Esophagus squamous epithelium (tissue), 5 donors: Measurements from ENCODE around the gene MT1F. TPM values are rescaled to one million over a fixed set of nuclear protein-coding genes. Genes with fewer than 3 reads are reported as not detected.

Experiments
- DNase-seq: peaks from one replicate; lab custom pipeline; 2025; lab: John Stamatoyannopoulos, UW
- H3K27ac ChIP-seq, 4 donors: fragments of 200-600 bp; sonication (generic); one replicate each; pipeline ENCODE4 v1.5.1; 2016 to 2019; ENCODE audit warnings: mild to moderate bottlenecking in 1 of 4
- H3K27me3 ChIP-seq, 4 donors: fragments of 200-600 bp; sonication (generic); 1 replicate in 3 of 4; 2 replicates in 1 of 4; pipeline versions ENCODE4 v1.5.1 to v1.6.0; 2017 to 2021; ENCODE audit warnings: antibody characterized with exemption in 1 of 4
- H3K36me3 ChIP-seq, 3 donors: fragments of 200-600 bp; sonication (generic); one replicate each; pipeline ENCODE4 v1.5.1; 2016 to 2019
- H3K4me1 ChIP-seq, 3 donors: fragments of 200-600 bp; sonication (generic); one replicate each; pipeline ENCODE4 v1.5.1; 2017 to 2019
- H3K4me3 ChIP-seq, 4 donors: fragments of 200-600 bp; sonication (generic); 1 replicate in 3 of 4; 2 replicates in 1 of 4; pipeline ENCODE4 v1.5.1; 2016 to 2019; ENCODE audit warnings: mild to moderate bottlenecking in 2 of 4, moderate library complexity in 1 of 4
- H3K9me3 ChIP-seq, 3 donors: fragments of 200-600 bp; sonication (generic); one replicate each; pipeline ENCODE4 v1.5.1; 2016 to 2019
- POLR2A ChIP-seq, 4 donors: fragments of 450-650 bp; IDR thresholded peaks; one replicate each; pipeline ENCODE4 v1.6.1; 2017; ENCODE audit warnings: antibody characterized with exemption in 4 of 4, mild to moderate bottlenecking in 4 of 4, moderate library complexity in 3 of 4
- WGBS, 2 donors: methylation state at CpG; one replicate each; pipeline ENCODE4 v1.1.5; 2018; 5-methylcytosine and 5-hydroxymethylcytosine counted together
- intact Hi-C: fragments of 100-400 bp; cut with DNase I; formaldehyde crosslinking; loops from one replicate; pipeline ENCODE4 v1.15.0; 2022
- total RNA-seq, 4 donors: library from RNA; depleted of rRNA; stranded (reverse); fragments of >200 nt; gene quantifications; one replicate each; pipeline ENCODE4 v1.1.0, GENCODE V29; 2016
- TF ChIP-seq, protein P1 (sequence below), 6 experiments: fragments of 450-650 bp in 4 of 6; fragments of 200-600 bp in 2 of 6; sonication (generic) in 2 of 6; IDR thresholded peaks; one replicate each; pipeline ENCODE4 v1.5.1; 2016 to 2019; ENCODE audit warnings: antibody characterized with exemption in 6 of 6, mild to moderate bottlenecking in 4 of 6, moderate library complexity in 4 of 6
- donor health status: DM: yes; HTN: yes; CAD: no.

Gene MT1F
- total RNA-seq, 4 donors from 2014 or later: 2.8 to 4.2 (median 2.9) TPM; not detected in 1

DNA sequence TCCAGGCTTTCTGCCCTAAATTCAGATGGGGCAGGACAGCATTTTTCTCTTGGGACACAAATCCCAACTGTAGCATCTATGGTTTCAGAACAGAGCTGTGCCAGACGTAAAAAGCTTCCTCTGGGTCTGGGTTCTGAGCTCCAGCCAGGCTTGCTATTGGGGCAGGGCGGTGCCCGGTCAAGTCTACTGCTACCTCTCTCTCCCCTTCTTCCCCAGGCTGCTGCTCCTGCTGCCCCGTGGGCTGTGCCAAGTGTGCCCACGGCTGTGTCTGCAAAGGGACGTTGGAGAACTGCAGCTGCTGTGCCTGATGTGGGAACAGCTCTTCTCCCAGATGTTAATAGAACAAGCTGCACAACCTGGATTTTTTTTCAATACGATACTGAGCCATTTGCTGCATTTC lies 24.2 kb upstream of the MT1F start:
- Histone ChIP-seq H3K27me3 (peaks cover 0 to 73% (median 8%) of the 10 kb centered on the region in 4 donors), H3K36me3 (no peaks in the 10 kb centered on the region), H3K4me1 (peaks cover 16 to 57% (median 22%) of the 10 kb centered on the region in 3 donors), H3K4me3 (peak overlapping the region in 3 of 4 donors; percentile 51 to 71 (median 55)), H3K27ac (peak overlapping the region in 3 of 4 donors; percentile 13 to 87 (median 76)), H3K9me3 (no peaks in the 10 kb centered on the region)
- intact Hi-C loops: no loop called here
- TF ChIP-seq, protein P1, sequence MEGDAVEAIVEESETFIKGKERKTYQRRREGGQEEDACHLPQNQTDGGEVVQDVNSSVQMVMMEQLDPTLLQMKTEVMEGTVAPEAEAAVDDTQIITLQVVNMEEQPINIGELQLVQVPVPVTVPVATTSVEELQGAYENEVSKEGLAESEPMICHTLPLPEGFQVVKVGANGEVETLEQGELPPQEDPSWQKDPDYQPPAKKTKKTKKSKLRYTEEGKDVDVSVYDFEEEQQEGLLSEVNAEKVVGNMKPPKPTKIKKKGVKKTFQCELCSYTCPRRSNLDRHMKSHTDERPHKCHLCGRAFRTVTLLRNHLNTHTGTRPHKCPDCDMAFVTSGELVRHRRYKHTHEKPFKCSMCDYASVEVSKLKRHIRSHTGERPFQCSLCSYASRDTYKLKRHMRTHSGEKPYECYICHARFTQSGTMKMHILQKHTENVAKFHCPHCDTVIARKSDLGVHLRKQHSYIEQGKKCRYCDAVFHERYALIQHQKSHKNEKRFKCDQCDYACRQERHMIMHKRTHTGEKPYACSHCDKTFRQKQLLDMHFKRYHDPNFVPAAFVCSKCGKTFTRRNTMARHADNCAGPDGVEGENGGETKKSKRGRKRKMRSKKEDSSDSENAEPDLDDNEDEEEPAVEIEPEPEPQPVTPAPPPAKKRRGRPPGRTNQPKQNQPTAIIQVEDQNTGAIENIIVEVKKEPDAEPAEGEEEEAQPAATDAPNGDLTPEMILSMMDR (IDR thresholded peaks at IDR 0.05): no peak
- 59 to 74% methylated on average over 4 to 7 of the region's 7 CpGs for WGBS, 2 donors
- no peak for DNase-seq

DNA sequence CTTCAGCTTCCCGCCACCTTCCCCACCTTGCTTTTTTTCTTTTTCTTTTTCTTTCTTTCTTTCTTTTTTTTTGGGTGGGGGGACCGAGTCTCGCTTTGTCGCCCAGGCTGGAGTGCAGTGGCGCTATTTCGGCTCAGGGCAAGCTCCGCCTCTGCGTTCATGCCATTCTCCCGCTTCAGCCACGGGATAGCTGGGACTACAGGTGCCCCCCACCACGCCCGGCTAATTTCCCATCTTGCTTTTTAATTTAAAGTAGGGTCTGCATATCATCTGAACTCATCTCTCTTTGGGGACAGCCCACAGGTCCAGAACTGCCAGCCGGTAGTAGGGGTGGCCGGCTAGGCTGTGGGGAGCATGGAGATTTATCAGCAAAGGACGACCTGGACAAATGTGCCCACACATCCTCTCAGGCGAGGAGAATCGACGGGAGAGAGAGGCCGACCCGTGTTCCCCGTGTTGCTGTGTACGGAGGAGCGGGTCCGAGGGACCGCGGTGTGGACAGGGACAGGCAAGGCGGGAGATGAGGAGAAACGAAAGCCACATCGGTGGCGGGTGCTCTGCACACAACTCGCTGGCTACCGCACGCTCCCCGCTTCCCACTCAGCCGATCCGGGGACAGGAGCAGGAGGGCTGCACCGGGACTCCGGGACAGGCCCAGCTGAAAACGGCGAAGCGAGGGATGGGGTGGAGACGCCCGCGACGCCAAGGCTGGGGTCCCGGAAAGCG lies 22.9 kb upstream of the MT1F start:
- no peaks in the 10 kb centered on the region for H3K9me3 ChIP-seq
- intact Hi-C loops: no loop called here
- WGBS, 2 donors: 19 to 40% methylated on average over 16 to 32 of the region's 47 CpGs
- H3K36me3 ChIP-seq: no peaks in the 10 kb centered on the region
- no peak overlapping the region for H3K27ac ChIP-seq
- no peak for TF ChIP-seq POLR2A (IDR thresholded peaks at IDR 0.05)
- TF ChIP-seq, protein P1 (IDR thresholded peaks at IDR 0.05): no peak
- H3K4me1 ChIP-seq: peaks cover 16 to 64% (median 29%) of the 10 kb centered on the region in 3 donors
- peaks cover 3 to 86% (median 9%) of the 10 kb centered on the region in 4 donors for H3K27me3 ChIP-seq
- peak overlapping the region in 2 of 4 donors; percentile 34 to 51 for H3K4me3 ChIP-seq
- no peak for DNase-seq

DNA sequence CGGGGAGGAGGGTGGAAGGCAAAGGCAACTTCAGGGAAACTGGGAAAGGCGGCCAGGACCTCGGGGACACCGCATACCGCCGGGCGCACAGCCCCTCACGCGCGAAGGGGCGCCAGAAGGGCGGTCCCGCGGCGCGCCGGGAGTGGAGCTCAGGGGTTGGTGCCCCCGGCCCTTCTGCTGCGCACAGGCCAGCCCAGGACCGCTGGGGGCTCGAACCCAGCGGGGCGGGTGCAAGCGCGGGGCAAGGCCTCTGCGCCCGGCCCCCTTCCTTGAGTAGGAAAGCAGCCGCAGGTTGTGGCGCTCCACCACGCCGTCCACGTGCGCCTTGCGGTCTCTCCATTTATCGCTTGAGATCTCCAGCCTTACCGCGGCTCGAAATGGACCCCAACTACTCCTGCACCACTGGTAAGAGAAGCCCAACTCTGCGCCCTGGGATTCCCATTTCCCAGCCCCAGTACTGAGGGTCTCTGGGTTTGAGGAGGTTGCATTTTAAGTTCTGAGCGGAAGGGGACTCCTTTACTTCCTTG lies 22.3 kb upstream of the MT1F start:
- Histone ChIP-seq H3K27me3 (peaks cover 3 to 93% (median 9%) of the 10 kb centered on the region in 4 donors), H3K27ac (no peak overlapping the region), H3K36me3 (no peaks in the 10 kb centered on the region), H3K4me3 (peak overlapping the region in 2 of 4 donors; percentile 34 to 51), H3K9me3 (no peaks in the 10 kb centered on the region), H3K4me1 (peaks cover 16 to 64% (median 29%) of the 10 kb centered on the region in 3 donors)
- no peak for DNase-seq
- TF ChIP-seq POLR2A (IDR thresholded peaks at IDR 0.05): no peak
- TF ChIP-seq, protein P1 (IDR thresholded peaks at IDR 0.05): no peak
- intact Hi-C loops: no loop called here
- 23 to 40% methylated on average over 7 to 12 of the region's 40 CpGs for WGBS, 2 donors

DNA sequence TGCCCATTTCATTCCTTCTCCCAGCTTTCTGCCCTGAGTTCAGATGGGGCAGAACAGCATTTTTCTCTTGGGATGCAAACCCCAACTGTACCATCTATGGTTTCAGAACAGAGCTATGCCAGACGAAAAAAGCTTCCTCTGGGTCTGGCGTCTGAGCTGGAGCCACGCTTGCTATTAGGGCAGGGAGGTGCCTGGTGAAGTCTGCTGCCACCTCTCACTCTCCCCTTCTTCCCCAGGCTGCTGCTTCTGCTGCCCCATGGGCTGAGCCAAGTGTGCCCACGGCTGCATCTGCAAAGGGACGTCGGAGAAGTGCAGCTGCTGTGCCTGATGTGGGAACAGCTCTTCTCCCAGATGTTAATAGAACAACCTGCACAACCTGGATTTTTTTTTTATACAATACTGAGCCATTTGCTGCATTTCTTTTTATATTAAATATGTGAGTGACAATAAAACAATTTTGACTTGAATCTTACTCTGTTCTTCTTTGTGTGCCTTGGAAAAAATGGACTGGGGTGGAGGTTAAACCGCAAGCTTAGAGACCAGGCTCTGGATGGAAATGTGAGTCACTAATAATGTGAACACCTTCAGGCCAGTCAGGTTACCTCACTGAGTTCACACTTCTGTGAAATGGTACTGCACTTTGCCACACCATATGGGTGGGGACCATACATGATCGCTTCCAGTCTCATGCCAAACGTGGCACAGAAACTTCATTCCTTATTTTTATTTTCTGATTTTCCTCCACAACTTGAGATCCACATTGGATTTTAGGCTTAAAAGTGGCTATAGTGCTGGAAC lies 20.9 kb upstream of the MT1F start:
- intact Hi-C loops: no loop called here
- Histone ChIP-seq H3K36me3 (no peaks in the 10 kb centered on the region), H3K4me1 (peaks cover 16 to 61% (median 29%) of the 10 kb centered on the region in 3 donors), H3K9me3 (no peaks in the 10 kb centered on the region), H3K27ac (no peak overlapping the region), H3K4me3 (no peak overlapping the region), H3K27me3 (peaks cover 3 to 99% (median 9%) of the 10 kb centered on the region in 4 donors)
- TF ChIP-seq, protein P1 (IDR thresholded peaks at IDR 0.05): no peak
- no peak for DNase-seq
- WGBS, 2 donors: 69 to 78% methylated on average over 6 to 7 of the region's 9 CpGs
